ENCODE results near the gene PAM.

PAM gene

GRCh38 chr5:102781359-102781758 lies 26.3 kb downstream of the PAM start:
- no peak for DNase-seq (ENCODE audit: low read depth in 2 of 2)

DNA sequence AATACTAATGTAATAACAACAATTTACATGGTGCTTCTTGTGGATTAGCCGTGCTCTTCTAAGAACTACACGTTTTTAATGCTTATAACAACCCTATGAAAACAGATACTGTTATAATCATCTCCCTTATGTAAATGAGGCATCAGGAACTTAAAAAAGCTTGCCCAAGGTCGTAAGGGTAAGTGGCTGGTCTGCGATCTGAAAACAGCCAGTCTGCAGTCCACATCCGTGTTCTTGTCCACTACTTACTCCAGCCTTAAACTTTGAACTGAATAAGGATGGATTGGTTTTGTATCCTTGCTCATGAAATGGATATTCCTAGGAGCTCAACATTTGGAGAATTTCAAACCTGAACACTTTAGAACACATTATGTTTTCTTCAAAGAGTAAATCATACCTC lies 26.7 kb downstream of the PAM start:
- DNase-seq (ENCODE audit: low read depth in 2 of 2) = no peak

- DNase-seq (ENCODE audit: low read depth in 2 of 2) = no peak
Observed at GRCh38 chr5:102782217-102782872, 27.2 kb downstream of the PAM start.

DNA sequence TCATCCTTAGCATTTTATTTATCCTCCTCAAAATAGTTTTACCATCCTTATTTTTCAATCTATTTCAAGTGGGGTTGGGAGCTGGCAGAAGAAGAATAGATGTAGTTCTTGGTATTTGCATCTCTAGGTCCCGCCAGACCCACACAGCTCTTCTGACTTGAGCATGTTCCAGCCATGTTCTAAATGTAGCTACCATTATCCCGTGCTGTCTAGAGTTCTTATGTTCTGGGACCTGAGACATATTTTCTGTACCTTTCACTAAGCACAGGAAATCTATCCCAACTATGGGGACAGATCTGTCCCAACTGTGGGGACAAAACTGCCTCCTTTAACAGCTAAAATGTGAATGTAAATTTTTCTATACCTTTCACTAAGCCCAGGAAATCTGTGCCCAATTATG lies 32.0 kb downstream of the PAM start:
- DNase-seq (ENCODE audit: low read depth in 2 of 2) = no peak

GRCh38 chr5:102788788-102789187 lies 33.7 kb downstream of the PAM start:
- DNase-seq (ENCODE audit: low read depth in 2 of 2) = no peak

DNA sequence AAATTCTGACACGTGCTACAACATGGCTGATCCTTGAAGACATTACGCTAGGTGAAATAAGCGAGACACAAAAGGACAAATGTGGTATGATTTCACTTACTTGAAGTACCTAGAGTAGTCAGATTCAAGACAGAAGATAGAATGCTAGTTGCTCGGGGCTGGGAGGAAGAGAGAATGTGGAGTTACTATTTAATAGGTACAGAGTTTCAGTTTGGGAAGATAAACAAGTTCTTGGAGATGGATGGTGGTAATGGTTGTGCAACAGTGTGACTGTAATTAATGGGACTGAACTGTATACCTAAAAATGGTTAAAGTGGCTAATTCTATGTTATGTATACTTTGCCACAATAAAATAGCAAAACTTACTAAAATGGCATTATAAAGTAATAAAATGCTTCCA lies 34.4 kb downstream of the PAM start:
- DNase-seq (ENCODE audit: low read depth in 2 of 2) = no peak

DNA sequence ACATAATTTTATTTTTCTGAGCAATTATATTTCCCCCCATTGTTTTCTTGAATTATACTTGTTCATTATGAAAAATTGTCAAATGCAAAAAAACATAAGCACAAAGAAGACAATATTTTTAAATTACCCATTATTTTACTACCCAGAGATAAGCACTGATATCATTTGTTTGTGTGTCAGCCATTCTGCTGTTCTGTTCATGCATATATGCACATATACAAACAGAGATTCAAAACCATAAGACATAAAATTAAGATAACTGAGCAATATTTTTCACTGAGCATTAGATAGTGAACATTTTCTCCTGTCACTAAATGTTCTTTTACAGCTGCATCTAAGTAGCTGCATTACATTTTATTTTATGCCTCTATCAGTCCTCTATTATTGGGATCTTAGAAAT lies 35.6 kb downstream of the PAM start:
- DNase-seq (ENCODE audit: low read depth in 2 of 2) = no peak

- no peak for DNase-seq (ENCODE audit: low read depth in 2 of 2)
Observed at GRCh38 chr5:102792705-102793104, 37.6 kb downstream of the PAM start.

- no peak for DNase-seq (ENCODE audit: low read depth in 2 of 2)
Observed at GRCh38 chr5:102794047-102794446, 38.9 kb downstream of the PAM start.

GRCh38 chr5:102794677-102795331 lies 39.7 kb downstream of the PAM start:
- DNase-seq (ENCODE audit: low read depth in 2 of 2) = no peak

DNA sequence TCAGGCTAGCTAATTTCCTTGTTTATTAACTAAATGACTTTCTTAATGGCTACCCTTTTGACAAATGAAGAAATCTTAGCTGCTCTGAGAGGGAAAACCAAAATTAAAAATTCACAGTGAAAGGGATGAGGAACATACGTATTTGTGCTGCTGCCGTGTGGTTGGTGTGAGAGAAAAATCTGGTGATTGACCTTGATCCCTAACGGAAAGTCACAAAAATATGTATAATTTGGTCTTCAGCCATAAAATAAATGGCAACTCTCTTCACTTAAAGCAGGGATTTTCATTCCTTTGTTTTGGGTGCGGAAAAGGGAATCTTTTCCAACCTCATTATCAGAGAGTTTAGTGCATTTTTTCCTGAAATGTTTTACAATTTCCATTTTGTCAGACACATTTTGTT lies 40.4 kb downstream of the PAM start:
- no peak for DNase-seq (ENCODE audit: low read depth in 2 of 2)

GRCh38 chr5:102796009-102796408 lies 40.9 kb downstream of the PAM start:
- DNase-seq (ENCODE audit: low read depth in 2 of 2) = no peak

DNA sequence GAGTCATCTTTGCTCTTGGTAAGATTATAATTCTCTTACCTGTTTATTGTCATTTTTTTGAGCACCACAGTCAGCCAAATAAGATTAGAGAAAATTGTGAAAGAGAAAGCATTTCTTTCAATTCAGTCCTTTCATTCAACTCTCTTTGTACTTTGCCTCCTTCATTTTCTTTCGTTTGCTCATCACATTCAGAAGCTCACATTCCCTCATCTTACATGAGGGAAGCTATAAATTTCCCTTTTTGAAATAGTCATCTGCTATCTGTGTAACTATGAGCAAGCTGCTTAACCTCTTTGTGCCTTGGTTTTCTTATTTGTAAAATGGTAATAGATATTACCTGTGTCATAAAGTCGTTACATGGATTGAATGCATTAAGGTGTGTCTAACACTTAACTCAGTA lies 41.4 kb downstream of the PAM start:
- no peak for DNase-seq (ENCODE audit: low read depth in 2 of 2)

DNA sequence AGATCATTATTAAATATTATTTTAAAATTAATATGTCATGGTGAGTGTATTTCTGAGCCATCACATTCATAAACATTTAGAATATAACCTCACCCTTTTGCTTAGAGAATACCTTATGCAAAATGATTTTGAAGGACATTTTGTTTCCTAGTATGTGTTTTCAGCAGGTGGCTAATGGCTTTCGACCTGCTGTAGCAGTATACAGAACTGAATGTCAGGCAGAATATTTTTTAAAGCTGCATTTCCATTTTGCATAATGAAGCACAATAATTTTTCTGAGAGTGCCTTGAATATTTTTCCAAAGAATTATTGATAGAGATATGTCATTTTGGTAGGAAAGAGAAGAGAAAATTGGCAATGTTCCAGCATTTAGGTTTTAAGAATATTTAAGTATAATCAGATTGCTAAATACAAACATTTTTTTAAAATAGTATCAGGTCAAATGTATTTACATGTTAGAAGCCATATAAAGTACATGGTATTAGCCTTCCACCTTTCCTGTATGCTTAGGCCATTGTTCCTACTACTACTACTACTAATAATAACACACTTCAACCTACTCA lies 42.3 kb downstream of the PAM start:
- DNase-seq (ENCODE audit: low read depth in 2 of 2) = no peak

DNA sequence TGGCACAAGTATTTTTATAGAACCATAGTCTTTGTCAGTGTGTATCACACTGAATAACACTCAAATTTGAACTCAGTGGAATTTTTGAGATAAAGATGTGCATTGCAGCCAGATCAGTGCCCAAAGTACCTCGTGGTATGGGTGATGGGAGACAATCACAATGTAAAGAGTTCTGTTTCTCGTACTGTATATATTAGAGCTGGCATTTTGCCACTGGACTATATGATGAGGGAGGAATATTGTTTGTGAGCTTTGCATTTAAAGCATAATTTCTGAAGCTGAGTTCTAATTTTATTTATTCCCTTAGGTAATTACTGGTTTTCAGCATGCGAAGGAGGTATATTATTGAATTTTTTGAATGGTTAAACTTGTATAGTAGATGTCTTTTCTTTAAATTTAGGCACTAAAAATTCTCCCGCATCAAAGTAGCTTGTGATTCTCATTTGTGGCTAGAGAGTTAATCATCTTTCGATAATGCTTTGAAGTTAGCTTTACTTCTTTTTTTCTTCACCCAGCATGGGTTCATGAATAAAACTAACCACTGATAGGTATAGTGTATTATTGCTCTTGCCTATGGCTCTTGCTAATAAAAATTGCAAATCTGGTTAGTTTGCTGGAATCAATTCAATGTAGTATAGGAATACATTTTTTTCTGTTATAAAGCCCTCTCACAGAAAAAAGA lies 43.1 kb downstream of the PAM start:
- DNase-seq (ENCODE audit: low read depth in 2 of 2) = no peak

DNA sequence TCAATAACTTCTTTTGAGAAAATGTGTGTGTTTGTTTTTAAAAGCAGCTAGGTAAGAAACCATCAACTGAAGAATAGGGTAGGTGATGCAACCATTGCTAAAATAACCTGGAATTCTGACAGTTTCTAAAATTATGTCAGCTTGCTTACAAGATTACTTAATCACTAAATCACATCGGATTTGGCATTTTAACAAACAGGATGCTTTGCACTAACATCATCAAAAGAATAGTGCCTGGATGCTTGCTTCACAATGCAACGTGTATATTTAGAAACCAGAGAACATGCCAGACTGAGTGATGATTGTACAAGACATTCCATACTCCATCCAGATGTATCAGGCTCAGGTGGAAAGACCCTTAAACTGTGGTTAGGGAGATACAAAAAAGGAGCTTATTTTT lies 43.9 kb downstream of the PAM start:
- no peak for DNase-seq (ENCODE audit: low read depth in 2 of 2)

DNA sequence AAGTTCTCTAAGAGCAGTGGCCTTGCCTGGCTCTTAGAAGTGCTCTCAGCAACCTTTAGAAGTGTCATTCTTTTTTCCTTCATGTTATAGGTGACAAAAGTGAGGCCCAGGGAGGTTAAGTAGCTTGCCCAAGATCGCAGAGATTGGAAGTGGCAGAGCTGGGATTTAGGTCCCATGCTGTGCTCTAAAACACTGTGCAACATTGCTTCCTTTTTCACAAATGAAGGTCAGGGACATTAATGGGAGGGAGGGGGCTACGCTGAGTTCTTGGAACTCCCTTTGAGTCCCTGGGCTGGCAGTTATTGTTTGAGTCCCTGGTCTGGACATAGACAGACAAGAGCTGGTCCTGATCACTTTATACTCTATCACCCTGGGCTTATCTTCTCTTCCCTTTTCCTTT lies 45.3 kb downstream of the PAM start:
- DNase-seq (ENCODE audit: low read depth in 2 of 2) = no peak

DNA sequence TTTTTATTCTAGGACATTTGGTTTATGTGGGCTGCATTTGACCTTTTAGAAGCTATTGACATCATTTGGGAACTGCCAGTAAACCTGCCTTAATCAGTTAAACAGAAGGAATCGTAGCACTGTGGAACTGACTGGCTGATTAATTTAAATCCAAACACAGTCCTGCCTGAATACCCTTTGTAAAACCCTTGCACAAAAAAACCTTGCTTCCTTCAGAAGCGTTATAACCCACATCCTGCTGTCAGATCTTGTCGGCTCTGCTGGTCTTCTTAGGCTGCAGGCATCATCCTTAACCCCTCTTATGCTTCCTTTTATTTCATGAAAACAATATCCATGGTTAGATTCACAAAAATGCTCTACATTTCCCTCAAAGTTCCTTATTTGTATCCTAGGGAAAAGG lies 46.3 kb downstream of the PAM start:
- DNase-seq (ENCODE audit: low read depth in 2 of 2) = no peak

DNA sequence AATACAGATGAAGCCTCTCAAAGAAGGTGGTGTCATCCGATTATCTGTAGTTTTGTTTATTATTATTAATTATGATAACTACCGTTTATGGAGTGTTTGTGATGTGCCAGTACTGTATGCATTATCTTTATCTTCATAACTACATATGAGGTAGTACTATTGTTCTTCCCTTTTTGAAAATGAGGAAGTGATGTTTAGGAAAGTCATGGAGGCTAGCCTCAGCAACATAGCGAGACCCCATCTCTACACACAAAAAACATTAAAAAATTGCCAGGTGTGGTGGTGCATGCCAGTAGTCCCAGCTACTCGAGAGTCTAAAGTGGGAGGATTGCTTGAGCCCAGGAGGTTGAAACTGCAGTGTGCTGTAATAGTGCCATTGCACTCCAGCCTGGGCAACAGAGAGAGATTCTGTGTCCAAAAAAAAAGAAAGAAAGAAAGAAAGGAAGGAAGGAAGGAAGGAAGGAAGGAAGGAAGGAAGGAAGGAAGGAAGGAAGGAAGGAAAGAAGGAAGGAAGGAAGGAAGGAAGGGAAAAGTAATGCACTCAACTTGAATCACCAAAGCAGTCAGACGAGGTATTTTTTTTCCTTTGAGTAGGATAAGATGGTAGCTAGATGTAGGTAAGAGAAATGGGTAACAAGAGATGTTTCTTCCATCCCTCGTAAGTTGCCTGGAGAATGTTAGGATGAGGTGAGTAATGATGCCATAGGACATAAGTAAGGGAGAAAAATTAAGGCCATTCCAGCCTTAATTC lies 47.8 kb downstream of the PAM start:
- no peak for DNase-seq (ENCODE audit: low read depth in 2 of 2)

- no peak for DNase-seq (ENCODE audit: low read depth in 2 of 2)
Observed at GRCh38 chr5:102807878-102808502, 52.9 kb downstream of the PAM start.

DNA sequence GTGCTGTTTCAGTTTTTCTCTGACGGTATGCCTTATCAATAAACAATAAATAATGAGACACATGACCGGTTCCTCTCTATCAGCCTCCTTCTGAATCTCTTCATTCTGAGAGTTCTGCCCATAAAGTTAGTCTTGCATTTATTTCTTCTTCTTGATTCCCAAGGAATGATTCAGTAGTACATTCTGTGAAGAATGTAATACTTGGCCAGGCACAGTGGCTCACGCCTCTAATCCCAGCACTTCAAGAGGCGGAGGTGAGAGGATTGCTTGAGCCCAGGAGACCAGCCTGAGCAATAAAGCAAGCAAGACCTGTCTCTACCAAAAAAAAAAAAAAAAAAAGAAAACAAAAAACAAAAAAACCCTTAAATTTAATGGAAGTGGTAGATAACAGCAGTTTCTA lies 53.9 kb downstream of the PAM start:
- no peak for DNase-seq (ENCODE audit: low read depth in 2 of 2)

GRCh38 chr5:102811972-102812371 lies 56.9 kb downstream of the PAM start:
- DNase-seq (ENCODE audit: low read depth in 2 of 2) = no peak
